HepG2 (cell line): ENCODE results near the gene CEBPB. TPM values are rescaled to one million over a fixed set of nuclear protein-coding genes. Genes with fewer than 3 reads are reported as not detected.
A peak's percentile ranks its signal among the peaks of the same experiment; 100 is the strongest.

Source experiments
- ATAC-seq: fragments of 200-7000 bp; cut with Tn5 transposase; 3 replicates; pipeline ENCODE4 v1.9.1; 2020; ENCODE audit warnings: mild to moderate bottlenecking, moderate library complexity
- BruUV-seq: library from RNA; stranded (reverse); fragments of 400-500 nt; replicated peaks from 2 replicates; lab custom pipeline; 2021; lab: Mats Ljungman, UMichigan
- CTCF ChIA-PET: fragments of 300-600 bp; formaldehyde crosslinking; extraction: SDS; loops from one replicate; lab custom pipeline; 2021; ENCODE audit warnings: low total read pairs, inconsistent platforms, low intra/inter-chr PET ratio; lab: Yijun Ruan, JAX
- POLR2A ChIA-PET: fragments of 350-600 bp; sonication (Branson Sonifier 250); formaldehyde crosslinking; loops from one replicate; lab custom pipeline; 2020; ENCODE audit warnings: antibody characterized with exemption, inconsistent platforms; lab: Yijun Ruan, JAX
- DNase-seq: peaks from one replicate; pipeline ENCODE4 v3.0.0-alpha.2; 2015; ENCODE audit warnings: low spot score
- FAIRE-seq: peaks from 3 replicates; lab custom pipeline; 2011; peaks lifted over from hg19 to GRCh38; lab: Jason Lieb, UNC
- H2AFZ ChIP-seq: one replicate; pipeline ENCODE4 v1.6.1; 2011; ENCODE audit warnings: low read length, inconsistent platforms
- H3K27ac ChIP-seq: fragments of 300-600 bp; 3 replicates; pipeline ENCODE4 v1.8.0; 2011; ENCODE audit warnings: mixed run types, mild to moderate bottlenecking, mixed read lengths, low read length, inconsistent platforms; ENCODE audit not compliant: insufficient read depth; ENCODE audit errors: extremely low read length
- H3K27me3 ChIP-seq, 2 experiments: fragments of 200-600 bp in 1 of 2; 2 replicates in 1 of 2; 3 replicates in 1 of 2; pipeline versions ENCODE4 v1.6.0 to v1.8.0; 2011; ENCODE audit warnings: low read length in 2 of 2, mild to moderate bottlenecking in 2 of 2, moderate library complexity in 2 of 2, inconsistent platforms in 1 of 2; ENCODE audit not compliant: insufficient read depth in 2 of 2, control insufficient read depth in 1 of 2
- H3K36me3 ChIP-seq, 2 experiments: fragments of 200-600 bp in 1 of 2; replicated peaks in 1 of 2; 2 replicates in 1 of 2; 3 replicates in 1 of 2; pipeline versions ENCODE4 v1.5.1 to v1.8.0; 2011; ENCODE audit warnings: low read length in 2 of 2, inconsistent platforms in 1 of 2; ENCODE audit not compliant: insufficient read depth in 2 of 2, control insufficient read depth in 1 of 2
- H3K4me1 ChIP-seq: 2 replicates; pipeline ENCODE4 v1.5.1; 2012; ENCODE audit warnings: low read length, inconsistent platforms; ENCODE audit not compliant: insufficient read depth
- H3K4me2 ChIP-seq: 2 replicates; pipeline ENCODE4 v1.6.0; 2011; ENCODE audit warnings: low read depth, low read length, inconsistent platforms
- H3K4me3 ChIP-seq, 3 experiments: fragments of 200-600 bp in 1 of 3; sonication (generic), shearing (Covaris generic) in 1 of 3; replicated peaks in 1 of 3; 2 replicates each; pipeline ENCODE4 v1.5.1; 2011 to 2016; ENCODE audit warnings: low read length in 3 of 3, inconsistent platforms in 2 of 3, low read depth in 2 of 3, mild to moderate bottlenecking in 2 of 3, control low read depth in 1 of 3, mixed read lengths in 1 of 3; ENCODE audit not compliant: insufficient read depth in 1 of 3
- H3K79me2 ChIP-seq: one replicate; pipeline ENCODE4 v1.6.1; 2011; ENCODE audit warnings: low read length, inconsistent platforms; ENCODE audit not compliant: insufficient read depth
- H3K9ac ChIP-seq: 2 replicates; pipeline ENCODE4 v1.6.0; 2011; ENCODE audit warnings: mild to moderate bottlenecking, low read depth, low read length, inconsistent platforms; ENCODE audit not compliant: insufficient read depth
- H3K9me3 ChIP-seq: 2 replicates; pipeline ENCODE4 v1.5.1; 2012; ENCODE audit warnings: mild to moderate bottlenecking, low read length
- H4K20me1 ChIP-seq: 2 replicates; pipeline ENCODE4 v1.6.0; 2011; ENCODE audit warnings: inconsistent platforms, mild to moderate bottlenecking, low read length, moderate library complexity; ENCODE audit not compliant: insufficient read depth
- DNMT3B ChIP-seq: conservative IDR thresholded peaks from 2 replicates; pipeline ENCODE4 v1.6.1; 2016; ENCODE audit warnings: missing biosample characterization, control low read depth
- FOXK1 ChIP-seq: sonication (generic); formaldehyde crosslinking; IDR thresholded peaks from 2 replicates; pipeline ENCODE4 v1.4.0; 2020; ENCODE audit warnings: low read depth, missing genetic modification reagents, borderline replicate concordance
- HIVEP1 ChIP-seq: sonication (generic); formaldehyde crosslinking; IDR thresholded peaks from 2 replicates; pipeline ENCODE4 v1.4.0; 2020; ENCODE audit warnings: mild to moderate bottlenecking, missing genetic modification reagents
- JUNB ChIP-seq: sonication (generic); formaldehyde crosslinking; IDR thresholded peaks from 2 replicates; pipeline ENCODE4 v1.8.0; 2022; ENCODE audit warnings: missing genetic modification reagents, mild to moderate bottlenecking, borderline replicate concordance
- MAF1 ChIP-seq: sonication (generic); formaldehyde crosslinking; IDR thresholded peaks from 2 replicates; pipeline ENCODE4 v1.5.0; 2020; ENCODE audit warnings: missing genetic modification reagents, borderline replicate concordance
- MTA3 ChIP-seq: sonication (generic); formaldehyde crosslinking; IDR thresholded peaks from 2 replicates; pipeline ENCODE4 v1.4.0; 2020; ENCODE audit warnings: missing genetic modification reagents
- POLR2AphosphoS2 ChIP-seq: IDR thresholded peaks from 2 replicates; pipeline ENCODE4 v1.6.1; 2011; ENCODE audit warnings: low read depth, low read length, improper control_type of control experiment
- SMAD1 ChIP-seq: sonication (generic); formaldehyde crosslinking; IDR thresholded peaks from 2 replicates; pipeline ENCODE4 v1.4.0; 2020; ENCODE audit warnings: missing genetic modification reagents, low read depth, mild to moderate bottlenecking, borderline replicate concordance
- SP1 ChIP-seq, 2 experiments: fragments of 450-650 bp in 1 of 2; sonication (generic) in 1 of 2; formaldehyde crosslinking in 1 of 2; IDR thresholded peaks; 2 replicates each; pipeline versions ENCODE4 v1.4.0 to v1.6.1; 2016 to 2020; ENCODE audit warnings: missing genetic modification reagents in 1 of 2
- SSRP1 ChIP-seq: IDR thresholded peaks from 2 replicates; pipeline ENCODE4 v1.6.1; 2016; ENCODE audit warnings: control low read depth
- THAP7 ChIP-seq: sonication (generic); formaldehyde crosslinking; IDR thresholded peaks from 2 replicates; pipeline ENCODE4 v1.8.1; 2023; ENCODE audit warnings: mild to moderate bottlenecking, missing genetic modification reagents
- ZNF121 ChIP-seq: sonication (generic); formaldehyde crosslinking; IDR thresholded peaks from 2 replicates; pipeline ENCODE4 v1.5.0; 2020; ENCODE audit warnings: mild to moderate bottlenecking, missing genetic modification reagents
- ZNF326 ChIP-seq: sonication (generic); formaldehyde crosslinking; IDR thresholded peaks from 2 replicates; pipeline ENCODE4 v1.4.0; 2020; ENCODE audit warnings: missing genetic modification reagents, borderline replicate concordance
- ZNF451 ChIP-seq: sonication (generic); formaldehyde crosslinking; IDR thresholded peaks from 2 replicates; pipeline ENCODE4 v1.5.0; 2020; ENCODE audit warnings: mild to moderate bottlenecking, missing genetic modification reagents
- ZNF547 ChIP-seq: sonication (generic); formaldehyde crosslinking; IDR thresholded peaks from 2 replicates; pipeline ENCODE4 v1.5.1; 2020; ENCODE audit warnings: mild to moderate bottlenecking, missing genetic modification reagents
- ZNF629 ChIP-seq: sonication (generic); formaldehyde crosslinking; conservative IDR thresholded peaks from 2 replicates; pipeline ENCODE4 v1.5.0; 2020; ENCODE audit warnings: missing genetic modification reagents
- WGBS: methylation state at CpG from one replicate; pipeline ENCODE4 v1.1.6; 2017; ENCODE audit warnings: low lambda C conversion rate; 5-methylcytosine and 5-hydroxymethylcytosine counted together
- in situ Hi-C: cut with HindIII; loops from 2 replicates; pipeline ENCODE4 v1.10.0; 2017; ENCODE audit warnings: low pct_unique_long_range_greater_than_20kb; ENCODE audit not compliant: extremely low pct_ligation_motif_present
- intact Hi-C: fragments of 100-400 bp; cut with micrococcal nuclease; formaldehyde crosslinking; loops from one replicate; pipeline ENCODE4 v1.10.0; 2022; ENCODE audit not compliant: unreplicated experiment
- polyA plus RNA-seq, 8 experiments: library from polyadenylated mRNA; depleted of rRNA in 3 of 8; stranded (reverse) in 7 of 8; unstranded in 1 of 8; fragments of >200 nt; fragmentation: Illumina TruSeq in 4 of 8; extraction: Trizol in 4 of 8; gene quantifications; 2 replicates each; pipeline versions ENCODE4 v1.2.1 to v1.2.3, GENCODE V29; 2011 to 2016; ENCODE audit warnings: low read depth in 4 of 8, missing spikeins in 1 of 8, mixed read lengths in 1 of 8; ENCODE audit not compliant: insufficient read depth in 1 of 8
- total RNA-seq, 5 experiments: library from RNA; depleted of rRNA; stranded (reverse); fragments of >200 nt; fragmentation: Illumina TruSeq; extraction: Trizol; gene quantifications; 2 replicates each; pipeline ENCODE4 v1.2.3, GENCODE V29; 2016; ENCODE audit warnings: low read depth in 1 of 5
- TF ChIP-seq, protein P1 (sequence below): IDR thresholded peaks from 2 replicates; pipeline ENCODE4 v1.6.1; 2018; ENCODE audit warnings: missing genetic modification reagents, mild to moderate bottlenecking, missing compliant biosample characterization
- TF ChIP-seq, protein P2 (sequence below): sonication (generic); formaldehyde crosslinking; IDR thresholded peaks from 2 replicates; pipeline ENCODE4 v1.4.0; 2020; ENCODE audit warnings: missing genetic modification reagents, borderline replicate concordance
- TF ChIP-seq, protein P3 (sequence below): sonication (generic); formaldehyde crosslinking; IDR thresholded peaks from 2 replicates; pipeline ENCODE4 v1.4.0; 2020; ENCODE audit warnings: low read depth, mild to moderate bottlenecking, missing genetic modification reagents
- TF ChIP-seq, protein P4 (sequence below): sonication (generic); formaldehyde crosslinking; IDR thresholded peaks from 2 replicates; pipeline ENCODE4 v1.8.1; 2023; ENCODE audit warnings: missing genetic modification reagents, mild to moderate bottlenecking, borderline replicate concordance

Gene CEBPB
- total and polyA plus RNA-seq, 2 of the 13 experiments (the other 11 are each of a cell fraction or from before 2014, with no cell fraction given) = 18.5 to 28.2 TPM

DNA sequence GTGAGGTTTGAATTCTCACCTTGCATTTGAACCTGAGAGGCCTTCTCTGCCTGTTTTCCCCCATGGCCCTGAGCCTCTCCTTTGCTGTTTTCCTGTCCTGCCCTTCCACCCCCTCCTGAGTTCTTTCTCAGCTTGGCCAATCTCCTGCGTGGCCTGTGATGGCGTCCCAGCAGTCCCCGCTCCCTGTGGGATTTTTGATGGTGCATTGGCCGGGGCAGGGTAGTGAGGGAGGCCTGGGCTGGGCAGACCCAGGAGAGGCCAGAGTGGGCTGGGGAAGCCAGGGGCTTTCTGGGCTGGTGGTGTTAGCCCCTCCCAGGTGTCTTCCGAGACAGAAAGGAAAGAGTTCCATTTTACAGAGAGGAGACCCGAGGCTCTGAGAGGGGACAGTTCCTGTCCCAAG is 6.3 kb downstream of the CEBPB start:
- Histone ChIP-seq H2AFZ (no peak overlapping the region), H3K36me3 (peaks cover 1 to 14% of the 10 kb centered on the region in 2 experiments; a peak in 2 of 5 replicates), H3K79me2 (peaks cover 20% of the 10 kb centered on the region), H3K27ac (no peak overlapping the region), H3K9me3 (no peaks in the 10 kb centered on the region), H3K4me1 (peaks cover 39% of the 10 kb centered on the region), H3K4me2 (peak overlapping the region; percentile 26), H4K20me1 (peaks cover 32% of the 10 kb centered on the region), H3K4me3 (no peak overlapping the region), H3K27me3 (peaks cover 0 to 7% of the 10 kb centered on the region in 2 experiments; a peak in 3 of 5 replicates), H3K9ac (no peak overlapping the region)
- in situ Hi-C loops = no loop called here
- FAIRE-seq = no peak
- 54% methylated on average over 6 of the region's 6 CpGs for WGBS
- DNase-seq = no peak
- ChIA-PET CTCF (no interaction called here), POLR2A (interaction anchor here (0.7 to 1.5 kb wide), 9 partner anchors 20 to 267 kb away, joined by 3 to 5 read pairs (median 3); partner anchors contain the start of gene PEDS1)
- peak; percentile 13 for ATAC-seq
- BruUV-seq = no TSS peak
- intact Hi-C loops = loop anchor here (2.0 to 10.0 kb wide), 2 partner anchors 48 to 70 kb away; no protein-coding TSS in a partner anchor
- TF ChIP-seq, protein P1, sequence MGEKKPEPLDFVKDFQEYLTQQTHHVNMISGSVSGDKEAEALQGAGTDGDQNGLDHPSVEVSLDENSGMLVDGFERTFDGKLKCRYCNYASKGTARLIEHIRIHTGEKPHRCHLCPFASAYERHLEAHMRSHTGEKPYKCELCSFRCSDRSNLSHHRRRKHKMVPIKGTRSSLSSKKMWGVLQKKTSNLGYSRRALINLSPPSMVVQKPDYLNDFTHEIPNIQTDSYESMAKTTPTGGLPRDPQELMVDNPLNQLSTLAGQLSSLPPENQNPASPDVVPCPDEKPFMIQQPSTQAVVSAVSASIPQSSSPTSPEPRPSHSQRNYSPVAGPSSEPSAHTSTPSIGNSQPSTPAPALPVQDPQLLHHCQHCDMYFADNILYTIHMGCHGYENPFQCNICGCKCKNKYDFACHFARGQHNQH (CRISPR knock-in tag) = no peak
- no peak for TF ChIP-seq SP1 (IDR thresholded peaks at IDR 0.05)
- no peak for TF ChIP-seq SP1 (CRISPR knock-in tag; IDR thresholded peaks at IDR 0.05)
- TF ChIP-seq DNMT3B = no peak
- no peak for TF ChIP-seq ZNF547 (CRISPR knock-in tag)
- no peak for TF ChIP-seq ZNF451 (CRISPR knock-in tag)
- no peak for TF ChIP-seq THAP7 (CRISPR knock-in tag)
- TF ChIP-seq SMAD1 = no peak
- TF ChIP-seq, protein P2, sequence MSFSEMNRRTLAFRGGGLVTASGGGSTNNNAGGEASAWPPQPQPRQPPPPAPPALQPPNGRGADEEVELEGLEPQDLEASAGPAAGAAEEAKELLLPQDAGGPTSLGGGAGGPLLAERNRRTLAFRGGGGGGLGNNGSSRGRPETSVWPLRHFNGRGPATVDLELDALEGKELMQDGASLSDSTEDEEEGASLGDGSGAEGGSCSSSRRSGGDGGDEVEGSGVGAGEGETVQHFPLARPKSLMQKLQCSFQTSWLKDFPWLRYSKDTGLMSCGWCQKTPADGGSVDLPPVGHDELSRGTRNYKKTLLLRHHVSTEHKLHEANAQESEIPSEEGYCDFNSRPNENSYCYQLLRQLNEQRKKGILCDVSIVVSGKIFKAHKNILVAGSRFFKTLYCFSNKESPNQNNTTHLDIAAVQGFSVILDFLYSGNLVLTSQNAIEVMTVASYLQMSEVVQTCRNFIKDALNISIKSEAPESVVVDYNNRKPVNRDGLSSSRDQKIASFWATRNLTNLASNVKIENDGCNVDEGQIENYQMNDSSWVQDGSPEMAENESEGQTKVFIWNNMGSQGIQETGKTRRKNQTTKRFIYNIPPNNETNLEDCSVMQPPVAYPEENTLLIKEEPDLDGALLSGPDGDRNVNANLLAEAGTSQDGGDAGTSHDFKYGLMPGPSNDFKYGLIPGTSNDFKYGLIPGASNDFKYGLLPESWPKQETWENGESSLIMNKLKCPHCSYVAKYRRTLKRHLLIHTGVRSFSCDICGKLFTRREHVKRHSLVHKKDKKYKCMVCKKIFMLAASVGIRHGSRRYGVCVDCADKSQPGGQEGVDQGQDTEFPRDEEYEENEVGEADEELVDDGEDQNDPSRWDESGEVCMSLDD (CRISPR knock-in tag) = no peak
- TF ChIP-seq MTA3 (CRISPR knock-in tag) = no peak
- TF ChIP-seq, protein P3, sequence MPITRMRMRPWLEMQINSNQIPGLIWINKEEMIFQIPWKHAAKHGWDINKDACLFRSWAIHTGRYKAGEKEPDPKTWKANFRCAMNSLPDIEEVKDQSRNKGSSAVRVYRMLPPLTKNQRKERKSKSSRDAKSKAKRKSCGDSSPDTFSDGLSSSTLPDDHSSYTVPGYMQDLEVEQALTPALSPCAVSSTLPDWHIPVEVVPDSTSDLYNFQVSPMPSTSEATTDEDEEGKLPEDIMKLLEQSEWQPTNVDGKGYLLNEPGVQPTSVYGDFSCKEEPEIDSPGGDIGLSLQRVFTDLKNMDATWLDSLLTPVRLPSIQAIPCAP = no peak
- TF ChIP-seq MAF1 = no peak
- TF ChIP-seq ZNF121 (CRISPR knock-in tag) = peak; percentile 86; the same call in 1 of the 2 replicates
- TF ChIP-seq, protein P4, sequence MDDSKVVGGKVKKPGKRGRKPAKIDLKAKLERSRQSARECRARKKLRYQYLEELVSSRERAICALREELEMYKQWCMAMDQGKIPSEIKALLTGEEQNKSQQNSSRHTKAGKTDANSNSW = no peak
- no peak for TF ChIP-seq POLR2AphosphoS2
- TF ChIP-seq SSRP1 (CRISPR knock-in tag) = peak; percentile 24; the same call in 1 of the 2 replicates
- no peak for TF ChIP-seq JUNB (CRISPR knock-in tag)
- TF ChIP-seq FOXK1 (CRISPR knock-in tag) = no peak
- peak; percentile 39; the same call in 1 of the 2 replicates for TF ChIP-seq ZNF629 (CRISPR knock-in tag)
- no peak for TF ChIP-seq ZNF326 (CRISPR knock-in tag)
- TF ChIP-seq HIVEP1 (CRISPR knock-in tag) = 0 out of 2 replicates have a peak, but pooled peaks have one; percentile 16
